NCI-H1105 treated with DMSO at 0.1 percent for 48 hours (cell line): ENCODE results near the gene TTC39B.
"Not testable (repeated sequence)": the region's sequence is repeated elsewhere in the genome, so short reads cannot be mapped to it uniquely, and the experiment has no call there.

Experiments used
- DNase-seq: peaks from one replicate; lab custom pipeline; 2025; lab: John Stamatoyannopoulos, UW

TTC39B gene

GRCh38 chr9:15306757-15307522 lies at the start of gene TTC39B:
TSS of gene TTC39B (minus strand) at chr9:15307216. CDS start at chr9:15307125, 91 bp downstream.
- peak; percentile 94 for DNase-seq

DNA sequence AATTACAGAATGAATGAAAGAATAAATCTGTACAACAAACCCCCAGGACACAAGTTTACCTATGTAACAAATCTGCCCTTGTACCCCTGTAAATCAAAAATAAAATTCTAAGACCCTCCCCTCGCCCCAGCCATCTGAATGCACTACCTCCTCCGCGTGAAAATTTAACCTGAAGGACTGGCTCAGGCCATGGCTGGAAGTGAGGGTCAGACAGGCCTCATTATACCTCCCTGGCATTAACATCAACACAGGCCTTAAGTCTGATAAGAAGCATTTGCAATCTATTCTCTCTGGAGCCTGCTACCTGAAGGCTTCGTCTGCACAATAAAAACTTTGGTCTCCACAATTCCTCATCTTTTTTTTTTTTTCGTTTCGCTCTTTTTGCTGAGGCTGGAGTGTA lies 48.7 kb upstream of the TTC39B start:
- DNase-seq, result no peak

GRCh38 chr9:15354713-15355112 lies 47.7 kb upstream of the TTC39B start:
- DNase-seq, result no peak

- no peak for DNase-seq
Observed at GRCh38 chr9:15353892-15354291, 46.9 kb upstream of the TTC39B start.

DNA sequence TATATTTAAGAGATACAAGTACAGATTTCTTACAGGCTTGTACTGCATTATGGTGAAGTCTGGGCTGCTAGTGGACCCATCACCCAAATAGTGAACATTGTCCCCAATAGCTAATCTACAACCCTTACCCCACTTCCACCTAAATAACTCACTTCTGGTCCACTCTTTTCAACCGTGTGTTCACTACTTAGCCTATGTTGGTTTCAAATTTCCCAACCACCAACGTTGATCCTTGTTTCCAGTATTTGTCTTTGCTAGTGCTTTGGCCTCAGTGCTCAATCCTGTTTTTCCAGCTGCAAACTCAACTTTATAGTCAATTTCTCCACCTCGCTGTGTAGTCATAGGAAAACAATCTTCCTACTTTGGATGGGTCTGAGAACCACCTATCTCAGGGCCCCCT lies 45.3 kb upstream of the TTC39B start:
- no peak for DNase-seq

DNA sequence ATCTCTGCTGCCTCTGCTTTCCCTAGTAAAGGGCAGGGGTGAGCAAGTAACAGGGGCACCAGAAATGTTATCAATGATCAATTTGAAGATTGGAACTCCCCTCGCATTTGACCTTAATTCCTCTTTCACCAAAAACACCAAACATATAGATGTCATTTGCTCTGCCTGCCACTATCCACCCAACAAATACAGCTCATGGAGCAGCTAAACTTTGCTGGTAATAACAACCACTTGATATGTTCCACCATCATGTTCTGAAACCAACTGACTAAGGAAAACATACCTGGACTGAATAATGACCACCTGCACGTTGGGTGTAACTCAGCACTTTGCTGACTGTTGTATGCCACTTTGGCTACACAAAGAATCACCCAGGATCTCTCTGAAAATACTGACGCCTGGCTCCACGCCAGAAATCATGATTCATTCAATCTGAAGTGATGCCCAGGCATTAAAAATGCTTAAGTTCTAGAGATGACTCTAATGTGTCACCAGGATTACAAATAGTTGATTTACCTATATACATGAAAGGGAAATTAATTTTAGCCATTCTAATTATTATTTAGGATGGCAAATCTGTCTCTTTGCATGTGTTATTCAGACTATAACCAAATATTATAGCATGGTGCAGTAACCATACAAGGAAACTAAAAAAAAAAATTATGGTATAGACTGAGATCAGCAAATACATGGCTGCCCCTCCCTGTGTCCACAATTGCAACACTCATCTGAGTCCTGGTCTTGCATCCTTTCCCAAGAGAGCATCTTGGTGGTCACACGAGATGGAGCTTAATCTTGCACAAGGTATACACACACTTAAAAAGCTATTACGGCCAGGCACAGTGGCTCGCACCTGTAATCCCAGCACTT lies 43.1 kb upstream of the TTC39B start:
- DNase-seq, result peak; percentile 74

GRCh38 chr9:15346837-15347236 lies 39.8 kb upstream of the TTC39B start:
- DNase-seq, result no peak

DNA sequence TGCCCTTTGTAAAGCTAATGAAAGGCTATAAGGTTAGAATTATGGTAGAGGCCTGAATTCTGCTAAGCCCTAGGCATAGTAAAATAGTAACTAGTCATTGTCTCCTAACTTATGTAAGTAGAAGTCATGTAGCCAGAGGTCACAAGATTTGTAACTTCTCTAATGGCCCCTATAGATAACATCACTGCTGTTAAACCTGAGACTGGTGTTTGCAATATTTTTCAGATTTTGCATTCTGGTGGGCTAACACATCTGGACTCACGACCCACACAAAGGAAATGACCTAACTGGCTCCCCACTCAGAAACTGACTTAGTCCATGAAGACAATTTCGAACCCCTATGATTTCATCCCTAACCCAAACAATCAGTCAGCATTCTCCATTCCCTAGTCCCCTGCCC lies 37.2 kb upstream of the TTC39B start:
- DNase-seq, result no peak

- no peak for DNase-seq
Observed at GRCh38 chr9:15333376-15333881, 26.4 kb upstream of the TTC39B start.

GRCh38 chr9:15332939-15333338 lies 25.9 kb upstream of the TTC39B start:
- no peak for DNase-seq

DNA sequence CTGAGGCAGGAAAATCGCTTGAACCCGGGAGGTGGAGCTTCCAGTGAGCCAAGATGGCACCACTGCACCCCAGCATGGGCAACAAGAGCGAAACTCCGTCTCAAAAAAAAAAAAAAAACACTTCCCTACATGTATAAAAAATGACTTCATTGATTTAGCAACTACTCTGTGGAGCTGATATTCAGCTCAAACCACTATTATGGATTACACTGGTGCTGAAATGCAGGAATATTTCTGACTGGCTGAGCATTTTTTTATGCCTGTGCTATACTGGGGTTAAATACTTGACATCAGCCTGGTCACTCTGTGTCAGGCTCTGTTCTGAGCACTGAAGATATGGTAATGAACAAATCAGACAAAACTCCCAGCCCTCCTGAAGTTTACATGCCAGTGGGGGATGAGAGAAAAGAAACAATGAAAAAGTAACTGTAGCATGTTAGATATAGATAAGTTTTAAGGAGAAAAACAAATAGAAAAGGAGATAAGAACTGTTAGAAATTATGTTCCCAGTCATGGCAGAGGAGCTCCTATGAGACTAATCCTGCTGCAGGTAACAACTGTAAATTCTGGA lies 22.6 kb upstream of the TTC39B start:
- no peak for DNase-seq

GRCh38 chr9:15328946-15329345 lies 21.9 kb upstream of the TTC39B start:
- DNase-seq, result no peak

DNA sequence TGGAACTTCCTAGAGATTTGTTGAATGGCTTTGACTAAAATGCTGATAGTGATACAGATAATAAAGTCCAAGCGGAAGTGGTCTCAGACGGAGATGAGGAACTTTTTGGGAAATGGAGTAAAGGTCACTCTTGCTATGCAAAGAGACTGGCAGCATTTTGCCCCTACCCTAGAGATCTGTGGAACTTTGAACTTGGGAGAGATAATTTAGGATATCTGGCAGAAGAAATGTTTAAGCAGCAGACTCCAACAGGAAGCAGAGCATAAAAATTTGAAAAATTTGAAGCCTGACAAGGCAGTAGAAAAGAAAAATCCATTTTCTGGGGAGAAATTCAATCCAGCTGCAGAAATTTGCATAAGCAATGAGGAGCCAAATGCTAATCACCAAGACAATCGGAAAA lies 15.7 kb upstream of the TTC39B start:
- not testable (repeated sequence) for DNase-seq

- DNase-seq, result not testable (repeated sequence)
Observed at GRCh38 chr9:15319661-15320060, 12.6 kb upstream of the TTC39B start.

DNA sequence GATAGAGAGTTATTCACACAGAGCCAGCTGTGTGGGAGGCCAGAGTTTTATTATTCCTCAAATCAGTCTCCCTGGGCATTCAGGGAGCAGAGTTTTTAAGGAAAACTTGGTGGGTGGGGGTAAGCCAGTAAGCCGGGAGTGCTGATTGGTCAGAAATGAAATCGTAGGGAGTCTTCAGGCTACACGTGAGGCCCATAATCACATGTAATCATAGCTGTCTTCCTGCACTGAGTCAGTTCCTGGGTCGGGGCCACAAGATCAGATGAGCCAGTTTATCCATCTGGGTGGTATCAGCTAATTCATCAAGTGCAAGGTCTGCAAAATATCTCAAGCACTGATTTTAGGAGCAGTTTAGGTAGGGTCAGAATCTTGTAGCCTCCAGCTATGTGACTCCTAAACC lies 10.8 kb upstream of the TTC39B start:
- DNase-seq, result no peak

DNA sequence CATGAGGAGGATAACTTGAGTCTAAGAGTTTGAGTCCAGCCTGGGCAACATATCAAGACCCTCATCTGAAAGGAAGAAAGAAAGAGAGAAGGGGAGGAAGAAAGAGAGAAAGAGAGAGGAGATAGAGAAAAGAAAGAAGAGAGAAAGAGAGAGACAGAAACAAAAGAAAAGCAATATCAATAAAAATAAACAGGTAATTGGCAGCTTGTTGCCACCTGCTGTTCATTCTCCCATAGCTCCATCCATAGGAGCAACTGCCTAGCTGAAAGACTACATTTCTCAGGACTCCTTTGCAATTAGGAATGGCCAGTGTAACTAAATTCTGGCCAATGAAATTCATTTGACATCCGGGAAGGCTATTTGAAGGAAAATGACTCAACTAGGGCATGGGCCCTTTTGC lies 4.6 kb upstream of the TTC39B start:
- DNase-seq, result no peak

GRCh38 chr9:15310107-15310850 lies 3.3 kb upstream of the TTC39B start:
- no peak for DNase-seq

DNA sequence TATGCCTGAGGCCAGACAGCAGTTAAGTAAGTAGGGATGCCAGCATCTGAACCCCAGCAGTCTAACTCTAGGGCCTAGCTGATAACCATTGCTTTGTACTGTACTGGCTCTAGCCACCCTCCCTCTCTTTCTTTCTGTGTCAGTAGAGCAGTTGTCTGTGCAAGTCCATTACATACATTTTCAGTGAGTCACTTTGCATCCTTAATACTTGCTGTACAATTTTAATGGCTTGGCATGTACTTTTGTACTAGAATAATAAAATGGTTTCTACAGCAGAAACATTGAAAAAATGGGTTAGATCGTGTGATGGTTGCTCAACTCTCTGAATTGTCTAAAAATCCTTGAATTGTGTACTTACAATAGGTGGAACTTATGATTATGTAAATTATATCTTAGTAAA lies 1.5 kb upstream of the TTC39B start:
- no peak for DNase-seq

GRCh38 chr9:15307523-15307841 lies 466 bp upstream of the TTC39B start:
- DNase-seq, result no peak

DNA sequence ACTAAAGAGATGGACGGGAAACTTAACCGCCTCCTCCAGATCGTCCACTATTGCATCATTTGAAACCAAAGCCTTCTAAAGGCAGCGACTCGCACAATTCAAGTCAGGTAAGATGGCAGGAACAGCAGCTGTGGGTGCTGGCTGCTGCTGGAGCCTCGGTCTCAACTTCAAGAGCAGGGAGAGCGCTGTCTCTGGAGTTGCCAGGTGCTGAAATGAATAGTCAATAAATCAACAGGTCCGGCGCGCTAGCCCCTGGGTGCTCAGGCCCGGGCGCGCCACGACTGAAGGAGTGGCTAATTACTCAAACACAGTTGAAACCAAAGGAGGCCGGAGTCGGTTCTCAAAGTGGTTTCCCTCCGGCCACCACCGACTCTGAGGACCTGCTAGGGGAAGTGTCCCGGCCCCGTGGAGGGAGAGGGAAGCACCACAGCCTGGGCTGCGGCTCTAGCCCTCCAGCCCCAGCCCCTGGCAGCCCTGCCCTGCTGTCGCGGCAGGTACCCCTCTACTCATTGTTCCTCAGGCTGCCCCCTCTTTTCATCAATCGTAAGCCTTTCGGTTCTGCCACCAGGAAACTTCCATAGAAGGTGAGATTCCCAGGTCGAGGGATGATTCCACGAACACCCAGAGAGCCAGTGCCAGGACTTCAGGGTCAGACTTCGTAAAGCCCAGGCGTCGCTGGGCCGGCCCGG lies 804 bp downstream of the TTC39B start:
- DNase-seq, result peak; percentile 98

- no peak for DNase-seq
Observed at GRCh38 chr9:15305470-15305869, 1.5 kb downstream of the TTC39B start.

- no peak for DNase-seq
Observed at GRCh38 chr9:15304632-15305031, 2.4 kb downstream of the TTC39B start.
